Measurements from ENCODE around the gene GABRQ. TPM values are rescaled to one million over a fixed set of nuclear protein-coding genes. Genes with fewer than 3 reads are reported as not detected.

Gene GABRQ
- total RNA-seq, 1 experiment from 2014 or later = not detected

- POLR2A ChIA-PET (ENCODE audit: low non-redundant PET) = no interaction called here
- peaks cover 24% of the 10 kb centered on the region for H3K27me3 ChIP-seq (replicated peaks; ENCODE audit: insufficient read depth, low read depth, low read length, poor library complexity)
- no TSS peak for BruUV-seq (replicated peaks)
These were observed 1.7 kb downstream of the GABRQ start for GRCh38 chrX:152639426-152639825.

GRCh38 chrX:152640034-152640818 is 2.5 kb downstream of the GABRQ start:
- no peaks in the 10 kb centered on the region for H3K9me3 ChIP-seq (ENCODE audit: low read depth, low read length, poor library complexity, severe bottlenecking)
- CTCF ChIA-PET = no interaction called here
- H3K4me1 ChIP-seq (ENCODE audit: insufficient read depth, low read length, poor library complexity, severe bottlenecking) = no peaks in the 10 kb centered on the region
- DNase-seq (ENCODE audit: low spot score) = no peak
- H3K36me3 ChIP-seq (ENCODE audit: insufficient read depth, low read length, poor library complexity, severe bottlenecking) = no peaks in the 10 kb centered on the region
- H3K27me3 ChIP-seq (replicated peaks; ENCODE audit: insufficient read depth, low read depth, low read length, poor library complexity) = peaks cover 25% of the 10 kb centered on the region
- intact Hi-C loops (cut with micrococcal nuclease; ENCODE audit: unreplicated experiment) = no loop called here
- no peak overlapping the region for H3K27ac ChIP-seq (ENCODE audit: low read depth, low read length, poor library complexity, severe bottlenecking)
- TF ChIP-seq EZH2 (IDR thresholded peaks at IDR 0.05; ENCODE audit: borderline replicate concordance, low read depth, low read length, poor library complexity, severe bottlenecking) (no peak), CTCF (conservative IDR thresholded peaks at IDR 0.05; ENCODE audit: low read depth, low read length) (no peak)
- POLR2A ChIA-PET (ENCODE audit: low non-redundant PET) = no interaction called here
- no peak overlapping the region for H3K4me3 ChIP-seq (ENCODE audit: low read depth, low read length, poor library complexity, severe bottlenecking)
- BruUV-seq (replicated peaks) = no TSS peak

More at GRCh38 chrX:152639426-152639825, 1.7 kb downstream of the GABRQ start:
- Histone ChIP-seq H3K4me3 (ENCODE audit: low read depth, low read length, poor library complexity, severe bottlenecking) (no peak overlapping the region), H3K4me1 (ENCODE audit: insufficient read depth, low read length, poor library complexity, severe bottlenecking) (no peaks in the 10 kb centered on the region), H3K9me3 (ENCODE audit: low read depth, low read length, poor library complexity, severe bottlenecking) (no peaks in the 10 kb centered on the region), H3K36me3 (ENCODE audit: insufficient read depth, low read length, poor library complexity, severe bottlenecking) (no peaks in the 10 kb centered on the region), H3K27ac (ENCODE audit: low read depth, low read length, poor library complexity, severe bottlenecking) (no peak overlapping the region)
- no peak for TF ChIP-seq CTCF (conservative IDR thresholded peaks at IDR 0.05; ENCODE audit: low read depth, low read length)
- TF ChIP-seq EZH2 (IDR thresholded peaks at IDR 0.05; ENCODE audit: borderline replicate concordance, low read depth, low read length, poor library complexity, severe bottlenecking) = no peak
- CTCF ChIA-PET = no interaction called here
- no peak for DNase-seq (ENCODE audit: low spot score)
- intact Hi-C loops (cut with micrococcal nuclease; ENCODE audit: unreplicated experiment) = no loop called here

- DNase-seq (ENCODE audit: low spot score) = no peak
- no peaks in the 10 kb centered on the region for H3K4me1 ChIP-seq (ENCODE audit: insufficient read depth, low read length, poor library complexity, severe bottlenecking)
- no peak overlapping the region for H3K27ac ChIP-seq (ENCODE audit: low read depth, low read length, poor library complexity, severe bottlenecking)
- H3K9me3 ChIP-seq (ENCODE audit: low read depth, low read length, poor library complexity, severe bottlenecking) = no peaks in the 10 kb centered on the region
- intact Hi-C loops (cut with micrococcal nuclease; ENCODE audit: unreplicated experiment) = no loop called here
- no TSS peak for BruUV-seq (replicated peaks)
- H3K4me3 ChIP-seq (ENCODE audit: low read depth, low read length, poor library complexity, severe bottlenecking) = no peak overlapping the region
- CTCF ChIA-PET = no interaction called here
- no peaks in the 10 kb centered on the region for H3K36me3 ChIP-seq (ENCODE audit: insufficient read depth, low read length, poor library complexity, severe bottlenecking)
- H3K27me3 ChIP-seq (replicated peaks; ENCODE audit: insufficient read depth, low read depth, low read length, poor library complexity) = peaks cover 35% of the 10 kb centered on the region
- TF ChIP-seq EZH2 (IDR thresholded peaks at IDR 0.05; ENCODE audit: borderline replicate concordance, low read depth, low read length, poor library complexity, severe bottlenecking) = no peak
- TF ChIP-seq CTCF (conservative IDR thresholded peaks at IDR 0.05; ENCODE audit: low read depth, low read length) = no peak
- POLR2A ChIA-PET (ENCODE audit: low non-redundant PET) = no interaction called here
These were observed 3.7 kb downstream of the GABRQ start for GRCh38 chrX:152641256-152641875.
